HT-29 (cell line): ENCODE data around the gene RTBDN. TPM values are rescaled to one million over a fixed set of nuclear protein-coding genes. Genes with fewer than 3 reads are reported as not detected.

ENCODE experiments used
- DNase-seq: peaks from one replicate; pipeline ENCODE4 v3.0.0-alpha.2; 2015; ENCODE audit warnings: low spot score
- total RNA-seq: library from RNA; depleted of rRNA; stranded (reverse); fragments of >200 nt; shearing (Covaris generic); gene quantifications from 2 replicates; pipeline ENCODE4 v1.2.3, GENCODE V29; 2014

Gene RTBDN
- total RNA-seq, 1 experiment from 2014 or later: 0.13 TPM

DNA sequence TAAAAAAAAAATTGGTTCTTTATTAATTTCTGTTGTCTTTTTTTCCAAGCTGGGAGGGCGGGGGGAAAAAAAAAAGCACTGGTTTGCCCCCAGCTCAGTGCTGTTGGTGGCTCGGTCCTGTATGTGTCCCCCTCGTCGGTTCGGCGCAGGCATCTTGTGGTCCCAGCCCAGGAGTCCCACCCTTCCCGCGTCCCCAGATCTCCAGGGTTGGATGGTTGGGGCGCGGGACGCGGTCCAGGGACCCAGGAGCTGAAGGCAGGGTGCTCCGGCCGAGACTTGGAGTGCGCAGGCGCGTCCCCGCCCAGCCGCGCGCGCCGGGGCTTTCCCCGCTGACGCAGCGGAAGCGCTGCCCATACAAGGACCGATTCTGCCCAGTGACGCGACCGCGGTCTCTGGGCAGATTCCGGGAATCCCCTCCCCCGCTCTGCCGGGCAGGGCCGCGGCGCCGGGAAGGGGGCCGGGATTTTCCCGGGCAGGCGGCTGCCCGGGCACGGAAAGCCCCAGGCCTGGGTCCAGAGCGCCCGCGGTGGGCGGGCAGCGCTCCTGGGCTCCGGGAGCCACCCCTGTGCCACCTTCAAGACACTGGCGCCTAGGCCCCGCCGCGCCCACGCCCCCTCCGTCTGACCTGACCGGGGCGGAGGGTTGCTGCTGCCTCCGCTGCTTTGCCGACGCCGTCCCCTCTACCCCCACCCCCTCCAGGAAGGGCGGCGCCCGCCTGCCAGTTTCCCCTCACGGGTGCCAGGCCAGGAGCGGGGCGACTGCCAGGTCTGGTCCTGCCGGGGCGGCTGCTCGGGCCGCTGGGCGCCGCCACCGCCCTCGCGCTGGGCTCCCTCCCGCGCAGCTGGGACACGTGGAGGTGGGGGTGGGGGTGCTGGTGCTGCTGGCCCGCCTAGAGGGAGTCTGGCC is 40.8 kb downstream of the RTBDN start:
- DNase-seq: peak; percentile 88

DNA sequence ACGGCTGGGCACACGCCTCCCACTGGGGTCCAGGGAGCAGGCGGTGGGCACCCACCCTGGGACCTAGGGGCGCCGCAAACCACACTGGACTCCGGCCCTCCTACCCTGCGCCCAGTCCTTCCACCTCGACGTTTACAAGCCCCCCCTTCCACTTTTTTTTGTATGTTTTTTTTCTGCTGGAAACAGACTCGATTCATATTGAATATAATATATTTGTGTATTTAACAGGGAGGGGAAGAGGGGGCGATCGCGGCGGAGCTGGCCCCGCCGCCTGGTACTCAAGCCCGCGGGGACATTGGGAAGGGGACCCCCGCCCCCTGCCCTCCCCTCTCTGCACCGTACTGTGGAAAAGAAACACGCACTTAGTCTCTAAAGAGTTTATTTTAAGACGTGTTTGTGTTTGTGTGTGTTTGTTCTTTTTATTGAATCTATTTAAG is 41.5 kb downstream of the RTBDN start:
- no peak for DNase-seq

DNA sequence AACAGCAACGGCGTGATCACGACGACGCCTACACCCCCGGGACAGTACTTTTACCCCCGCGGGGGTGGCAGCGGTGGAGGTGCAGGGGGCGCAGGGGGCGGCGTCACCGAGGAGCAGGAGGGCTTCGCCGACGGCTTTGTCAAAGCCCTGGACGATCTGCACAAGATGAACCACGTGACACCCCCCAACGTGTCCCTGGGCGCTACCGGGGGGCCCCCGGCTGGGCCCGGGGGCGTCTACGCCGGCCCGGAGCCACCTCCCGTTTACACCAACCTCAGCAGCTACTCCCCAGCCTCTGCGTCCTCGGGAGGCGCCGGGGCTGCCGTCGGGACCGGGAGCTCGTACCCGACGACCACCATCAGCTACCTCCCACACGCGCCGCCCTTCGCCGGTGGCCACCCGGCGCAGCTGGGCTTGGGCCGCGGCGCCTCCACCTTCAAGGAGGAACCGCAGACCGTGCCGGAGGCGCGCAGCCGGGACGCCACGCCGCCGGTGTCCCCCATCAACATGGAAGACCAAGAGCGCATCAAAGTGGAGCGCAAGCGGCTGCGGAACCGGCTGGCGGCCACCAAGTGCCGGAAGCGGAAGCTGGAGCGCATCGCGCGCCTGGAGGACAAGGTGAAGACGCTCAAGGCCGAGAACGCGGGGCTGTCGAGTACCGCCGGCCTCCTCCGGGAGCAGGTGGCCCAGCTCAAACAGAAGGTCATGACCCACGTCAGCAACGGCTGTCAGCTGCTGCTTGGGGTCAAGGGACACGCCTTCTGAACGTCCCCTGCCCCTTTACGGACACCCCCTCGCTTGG is 42.1 kb downstream of the RTBDN start:
- DNase-seq: peak; percentile 55

GRCh38 chr19:12791345-12792050 is 42.9 kb downstream of the RTBDN start, which contains the start of gene JUNB:
Gene JUNB, plus strand, starts transcription at chr19:12791486. Its CDS starts 286 bp downstream, at chr19:12791772.
- DNase-seq: peak; percentile 92

DNA sequence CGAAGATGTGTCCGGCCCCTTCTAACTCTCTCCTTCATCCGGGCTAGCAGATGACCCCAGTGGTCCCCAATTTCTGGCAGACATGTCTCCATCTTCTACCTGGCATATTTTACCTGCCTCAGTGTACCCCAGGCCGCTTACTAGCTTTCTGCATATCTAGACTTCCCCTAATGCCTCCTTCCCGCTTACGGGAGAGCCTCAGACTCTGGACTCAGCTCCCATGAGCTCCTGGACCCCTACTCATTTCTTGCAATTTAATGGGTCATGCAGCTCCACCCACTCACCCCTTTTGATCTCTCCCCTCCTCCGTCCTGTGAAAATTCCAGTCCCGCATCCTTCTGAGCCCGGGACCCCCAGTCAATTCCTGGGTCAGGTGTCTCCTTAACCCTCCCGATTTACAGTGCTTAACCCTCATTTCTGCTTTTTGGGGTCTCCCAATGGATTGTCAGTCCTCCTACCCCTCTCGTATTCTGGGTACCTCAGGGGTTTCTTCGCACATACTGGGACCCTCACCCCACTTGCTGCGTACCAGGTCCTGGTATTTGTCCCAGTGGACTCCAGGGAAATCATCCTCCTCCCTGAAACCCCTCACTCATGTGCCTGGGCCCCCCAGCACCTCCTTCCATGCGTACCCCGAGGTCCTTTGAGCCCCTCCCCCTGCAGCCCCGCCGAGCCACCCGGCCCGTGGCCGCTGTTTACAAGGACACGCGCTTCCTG is 43.6 kb downstream of the RTBDN start:
- no peak for DNase-seq

GRCh38 chr19:12789904-12790619 is 44.3 kb downstream of the RTBDN start:
- DNase-seq: peak; percentile 90

DNA sequence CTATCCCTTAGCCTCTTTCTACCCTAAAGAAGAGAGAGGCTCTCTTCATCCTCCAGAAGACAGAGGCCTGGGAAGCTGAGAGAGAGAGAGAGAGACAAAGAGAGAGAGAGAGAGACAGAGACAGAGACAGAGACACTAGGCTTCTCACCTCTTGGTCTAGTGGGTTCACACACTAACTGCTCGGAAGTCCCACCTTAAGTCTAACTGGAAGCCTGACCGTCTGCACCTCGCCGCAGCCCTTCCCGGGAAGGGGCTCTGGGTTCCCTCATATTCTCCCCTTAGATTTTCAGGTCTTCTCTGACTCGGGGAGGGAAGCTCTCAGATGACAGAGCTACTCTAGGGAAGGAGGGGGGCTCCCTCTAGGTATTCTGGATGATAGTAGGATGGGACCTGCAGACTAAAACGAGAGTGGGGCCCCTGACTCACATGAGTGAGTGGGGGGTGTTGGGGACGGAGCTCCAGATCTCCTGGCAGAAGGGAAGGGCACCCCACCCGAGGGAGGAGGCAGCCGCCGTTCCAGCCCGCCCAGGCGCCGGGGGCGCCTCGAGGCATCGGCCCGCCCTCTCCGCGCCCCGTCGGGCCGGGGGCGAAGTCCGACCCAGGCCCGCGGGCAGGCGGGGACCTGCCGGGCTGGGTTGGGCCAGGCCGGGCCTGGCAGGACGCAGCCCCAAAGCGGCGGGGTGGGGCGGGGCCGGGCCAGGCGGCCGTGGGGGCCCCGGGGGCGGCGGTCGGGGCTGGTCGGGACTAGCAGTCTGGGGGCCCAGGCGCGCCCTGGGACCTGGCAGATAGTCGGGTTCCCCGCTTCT is 45.1 kb downstream of the RTBDN start:
- DNase-seq: peak; percentile 52

GRCh38 chr19:12788682-12789097 is 45.7 kb downstream of the RTBDN start:
- peak; percentile 75 for DNase-seq

- DNase-seq: no peak
These were observed 46.2 kb downstream of the RTBDN start for GRCh38 chr19:12788042-12788681.

DNA sequence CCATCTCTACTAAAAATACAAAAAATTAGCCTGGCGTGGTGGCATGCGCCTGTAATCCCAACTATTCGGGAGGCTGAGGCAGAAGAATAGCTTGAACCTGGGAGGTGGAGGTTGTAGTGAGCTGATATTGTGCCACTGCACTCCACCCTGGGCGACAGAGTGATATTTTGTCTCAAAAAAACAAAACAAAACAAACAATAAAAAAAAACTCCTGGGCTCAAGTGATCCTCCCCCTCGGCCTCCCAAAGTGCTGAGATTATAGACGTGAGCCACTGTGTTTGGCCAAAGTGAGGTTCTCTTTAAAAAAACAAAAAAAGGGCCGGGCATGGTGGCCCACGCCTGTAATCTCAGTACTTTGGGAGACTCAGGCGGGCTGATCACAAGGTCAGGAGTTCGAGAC is 46.9 kb downstream of the RTBDN start:
- no peak for DNase-seq

GRCh38 chr19:12786952-12787351 is 47.4 kb downstream of the RTBDN start:
- no peak for DNase-seq

GRCh38 chr19:12786141-12786870 is 48.1 kb downstream of the RTBDN start:
- DNase-seq: peak; percentile 69

GRCh38 chr19:12785431-12786031 is 48.8 kb downstream of the RTBDN start:
- no peak for DNase-seq

DNA sequence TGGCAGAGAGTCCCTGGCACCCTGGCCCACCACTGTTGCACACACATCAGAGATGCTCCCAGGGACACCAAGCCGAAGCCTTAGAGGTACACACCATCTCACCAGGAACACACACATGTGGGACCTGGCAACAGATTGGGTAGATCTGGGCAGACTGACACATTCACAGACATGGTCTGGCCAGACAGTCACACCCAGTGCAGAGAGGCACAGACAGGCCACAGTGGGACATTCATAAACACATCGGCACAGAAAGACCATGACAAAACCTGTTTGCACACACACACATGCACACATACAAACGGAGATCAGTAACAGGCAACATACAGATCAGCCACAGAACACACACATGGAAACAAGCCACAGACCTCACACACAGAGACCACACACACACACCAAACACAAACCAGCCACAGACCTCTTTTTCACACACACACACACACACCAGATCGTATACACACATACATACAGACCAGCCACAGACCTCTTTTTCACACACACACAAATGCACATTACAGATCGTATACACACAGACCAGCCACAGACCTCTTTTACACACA is 49.4 kb downstream of the RTBDN start:
- DNase-seq: no peak

GRCh38 chr19:12784394-12784870 is 49.9 kb downstream of the RTBDN start:
- peak; percentile 43 for DNase-seq

GRCh38 chr19:12783849-12784393 is 50.5 kb downstream of the RTBDN start:
- peak; percentile 58 for DNase-seq

DNA sequence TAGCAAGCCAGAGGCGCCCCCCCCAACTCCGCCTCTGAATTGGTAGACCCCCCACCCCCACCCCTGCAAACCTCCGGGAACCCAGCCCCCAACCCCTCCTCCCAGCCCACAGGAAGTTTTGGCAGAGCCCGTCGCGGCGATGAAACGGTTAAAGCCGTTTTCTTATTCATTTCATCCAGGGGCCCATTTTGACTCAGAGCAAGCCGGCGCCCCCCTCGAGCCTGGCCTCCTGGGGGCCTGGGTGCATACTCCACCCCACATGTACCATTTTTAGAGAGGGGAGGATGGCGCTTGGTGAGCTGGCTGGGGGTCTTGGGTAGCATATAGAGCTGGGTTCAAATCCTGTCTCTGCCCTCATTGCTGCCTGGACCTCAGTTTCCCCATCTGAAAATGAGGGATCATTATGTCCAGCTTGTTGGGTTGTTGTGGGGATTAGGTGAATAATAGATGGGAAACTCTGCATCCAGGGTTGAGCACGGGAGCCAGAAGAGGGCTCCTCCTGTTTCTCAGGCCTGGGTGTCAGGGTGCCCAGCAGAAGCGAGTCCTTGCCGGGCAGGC is 51.0 kb downstream of the RTBDN start:
- DNase-seq: no peak
